ENCODE measurements around the gene FKBP1A. TPM values are rescaled to one million over a fixed set of nuclear protein-coding genes. Genes with fewer than 3 reads are reported as not detected.
A peak's percentile ranks its signal among the peaks of the same experiment; 100 is the strongest.
"Not testable (repeated sequence)": the region's sequence is repeated elsewhere in the genome, so short reads cannot be mapped to it uniquely, and the experiment has no call there.

FKBP1A gene
- total RNA-seq, 1 experiment from 2014 or later, result 130 TPM

GRCh38 chr20:1417273-1417672 lies 24.4 kb upstream of the FKBP1A start:
- peak; percentile 55 for DNase-seq (ENCODE audit: low read depth)

- peak; percentile 98 for DNase-seq (ENCODE audit: low read depth)
These were observed 23.0 kb upstream of the FKBP1A start for GRCh38 chr20:1415667-1416468.

GRCh38 chr20:1414982-1415381 lies 22.1 kb upstream of the FKBP1A start:
- DNase-seq (ENCODE audit: low read depth), result no peak

DNA sequence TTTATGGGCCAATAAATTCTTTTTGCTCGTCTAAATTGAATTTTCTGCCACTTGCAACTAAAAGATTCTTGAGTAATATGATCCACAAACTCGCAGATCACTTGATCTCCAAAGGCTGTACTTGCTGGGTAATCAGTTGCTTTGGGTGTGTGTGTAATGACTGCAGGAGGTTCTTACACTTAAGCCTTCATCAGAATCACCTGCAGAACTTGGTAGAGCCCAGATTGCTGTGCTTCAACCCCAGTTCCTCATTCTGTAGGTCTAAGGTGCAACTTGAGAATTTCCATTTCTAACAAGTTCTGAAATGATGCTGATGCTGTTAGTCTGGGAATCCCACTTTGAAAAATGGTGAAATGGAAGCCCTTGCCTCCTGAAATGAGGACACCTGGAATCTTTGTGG lies 12.9 kb upstream of the FKBP1A start:
- no peak for DNase-seq (ENCODE audit: low read depth)

DNA sequence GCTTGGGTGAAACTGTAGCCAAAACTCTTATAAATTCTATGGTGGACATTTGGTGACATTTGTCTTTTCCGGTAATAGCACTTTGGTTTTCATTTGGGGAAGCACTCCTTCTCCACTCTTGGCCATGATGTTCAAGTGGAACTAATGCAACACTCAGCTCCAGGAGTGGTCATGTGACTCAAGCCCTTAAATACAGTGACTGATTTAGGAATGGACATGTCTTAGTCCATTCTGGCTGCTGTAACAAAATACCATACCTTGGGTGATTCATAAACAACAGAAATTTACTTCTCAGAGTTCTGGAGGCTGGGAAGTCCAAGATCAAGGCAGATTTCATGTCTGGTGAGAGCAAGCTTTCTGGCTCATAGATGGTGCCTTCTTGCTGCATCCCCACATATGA lies 10.8 kb upstream of the FKBP1A start:
- DNase-seq (ENCODE audit: low read depth), result no peak

DNA sequence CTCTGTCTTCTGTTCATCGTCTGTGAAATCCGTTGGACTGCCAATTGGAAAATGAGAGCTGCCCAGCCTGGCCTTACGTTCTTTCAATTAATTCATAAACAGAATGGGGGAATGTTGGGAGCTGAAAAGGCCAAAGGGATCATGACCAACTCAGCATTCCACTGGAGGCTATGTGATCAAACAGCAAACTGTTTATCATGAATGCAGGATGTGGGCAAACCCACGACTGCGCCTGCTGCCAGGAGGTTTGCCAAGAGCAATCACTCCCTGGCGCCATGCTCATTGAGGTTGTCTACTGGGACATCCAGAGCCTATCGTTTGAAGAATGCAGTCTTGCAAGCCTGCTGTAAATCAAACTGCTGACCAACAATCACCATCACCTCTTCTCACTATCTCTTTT lies 9.3 kb upstream of the FKBP1A start:
- peak; percentile 59 for DNase-seq (ENCODE audit: low read depth)

GRCh38 chr20:1401451-1401907 lies 8.6 kb upstream of the FKBP1A start:
- DNase-seq (ENCODE audit: low read depth), result no peak

GRCh38 chr20:1399678-1400366 lies 7.0 kb upstream of the FKBP1A start:
- peak; percentile 70 for DNase-seq (ENCODE audit: low read depth)

DNA sequence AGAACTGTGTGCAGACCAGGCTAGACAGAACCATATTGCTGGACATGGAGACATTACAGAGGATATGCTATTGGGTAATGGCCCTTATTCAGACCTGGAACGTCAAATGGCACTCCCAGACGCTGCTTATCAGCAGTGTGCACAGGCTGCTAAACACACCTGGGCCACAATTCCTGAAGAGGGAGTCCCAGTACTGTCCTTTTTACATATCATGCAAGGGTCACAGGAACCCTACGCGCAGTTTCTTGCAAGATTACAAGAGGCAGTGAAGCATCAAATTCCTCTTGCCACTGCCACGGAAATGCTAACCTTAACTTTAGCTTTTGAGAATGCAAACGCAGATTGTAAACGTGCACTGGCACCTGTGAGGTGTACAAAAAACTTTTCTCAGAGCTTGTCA lies 5.3 kb upstream of the FKBP1A start:
- not testable (repeated sequence) for DNase-seq (ENCODE audit: low read depth)

GRCh38 chr20:1397710-1398109 lies 4.9 kb upstream of the FKBP1A start:
- peak; percentile 28 for DNase-seq (ENCODE audit: low read depth)

GRCh38 chr20:1396702-1397101 lies 3.8 kb upstream of the FKBP1A start:
- no peak for DNase-seq (ENCODE audit: low read depth)

DNA sequence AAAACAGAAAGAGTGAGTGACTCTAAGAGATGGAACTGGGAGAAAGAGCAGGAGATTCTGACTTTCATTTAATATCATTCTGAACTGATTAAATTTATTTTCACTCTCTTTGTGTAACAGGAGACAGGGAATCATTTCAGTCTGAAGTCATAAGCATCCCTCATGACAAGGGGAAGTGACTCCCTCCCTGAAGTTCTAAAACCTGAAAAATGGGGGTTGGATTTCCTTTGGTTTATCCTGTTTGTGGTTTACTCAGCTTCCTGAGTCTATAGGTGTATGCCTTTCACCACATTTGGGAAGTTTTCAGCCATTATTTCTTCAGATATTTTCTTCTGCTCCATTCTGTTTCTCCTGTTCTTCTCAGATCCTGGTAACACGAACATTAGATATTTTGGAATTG lies 3.4 kb upstream of the FKBP1A start:
- DNase-seq (ENCODE audit: low read depth), result no peak

DNA sequence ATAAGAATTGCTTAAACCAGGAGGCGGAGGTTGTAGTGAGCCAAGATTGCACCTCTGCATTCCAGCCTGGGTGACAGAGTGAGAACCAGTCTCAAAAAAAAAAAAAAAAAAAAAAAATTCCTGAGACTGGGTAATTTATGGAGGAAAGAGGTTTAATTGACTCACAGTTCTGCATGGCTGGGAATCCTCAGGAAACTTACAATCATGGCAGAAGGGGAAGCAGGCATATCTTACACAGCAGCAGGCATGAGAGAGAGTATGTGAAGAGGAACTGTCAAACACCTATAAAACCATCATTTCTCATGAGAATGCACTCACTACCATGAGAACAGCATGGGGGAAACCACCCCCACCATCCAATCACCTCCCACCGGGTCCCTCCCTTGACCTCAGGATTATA lies 1.8 kb upstream of the FKBP1A start:
- no peak for DNase-seq (ENCODE audit: low read depth)

DNA sequence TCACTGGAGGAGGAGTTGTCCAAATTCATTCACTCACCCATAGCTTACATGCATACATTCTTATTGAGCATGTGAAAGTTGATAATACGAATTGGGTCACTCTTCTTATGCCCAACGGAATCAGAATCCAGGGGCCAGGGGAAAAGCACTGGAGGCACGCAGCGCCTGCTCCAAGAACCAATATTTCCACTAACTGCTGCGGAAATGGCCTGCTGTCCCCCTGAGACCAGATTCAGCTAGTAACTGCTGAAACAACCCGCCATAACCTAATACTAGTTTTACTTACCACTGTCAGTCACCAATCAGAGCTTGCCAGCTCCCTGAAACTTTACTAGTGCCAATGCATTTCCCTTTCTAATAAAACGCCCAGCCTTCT lies 641 bp upstream of the FKBP1A start:
- DNase-seq (ENCODE audit: low read depth), result no peak

DNA sequence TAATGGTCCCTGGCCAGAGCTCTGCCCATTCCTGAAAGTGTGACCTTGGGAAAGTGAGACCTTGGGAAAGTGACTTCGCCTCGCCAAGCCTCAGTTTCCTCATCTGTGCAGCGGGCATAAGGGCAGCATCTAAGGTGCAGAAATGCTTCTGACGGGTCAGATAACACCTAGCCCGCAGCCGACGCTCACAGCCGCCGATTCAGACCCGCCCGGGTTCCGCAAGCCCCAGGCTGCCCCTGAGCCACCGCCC lies 486 bp downstream of the FKBP1A start:
- DNase-seq (ENCODE audit: low read depth), result no peak

DNA sequence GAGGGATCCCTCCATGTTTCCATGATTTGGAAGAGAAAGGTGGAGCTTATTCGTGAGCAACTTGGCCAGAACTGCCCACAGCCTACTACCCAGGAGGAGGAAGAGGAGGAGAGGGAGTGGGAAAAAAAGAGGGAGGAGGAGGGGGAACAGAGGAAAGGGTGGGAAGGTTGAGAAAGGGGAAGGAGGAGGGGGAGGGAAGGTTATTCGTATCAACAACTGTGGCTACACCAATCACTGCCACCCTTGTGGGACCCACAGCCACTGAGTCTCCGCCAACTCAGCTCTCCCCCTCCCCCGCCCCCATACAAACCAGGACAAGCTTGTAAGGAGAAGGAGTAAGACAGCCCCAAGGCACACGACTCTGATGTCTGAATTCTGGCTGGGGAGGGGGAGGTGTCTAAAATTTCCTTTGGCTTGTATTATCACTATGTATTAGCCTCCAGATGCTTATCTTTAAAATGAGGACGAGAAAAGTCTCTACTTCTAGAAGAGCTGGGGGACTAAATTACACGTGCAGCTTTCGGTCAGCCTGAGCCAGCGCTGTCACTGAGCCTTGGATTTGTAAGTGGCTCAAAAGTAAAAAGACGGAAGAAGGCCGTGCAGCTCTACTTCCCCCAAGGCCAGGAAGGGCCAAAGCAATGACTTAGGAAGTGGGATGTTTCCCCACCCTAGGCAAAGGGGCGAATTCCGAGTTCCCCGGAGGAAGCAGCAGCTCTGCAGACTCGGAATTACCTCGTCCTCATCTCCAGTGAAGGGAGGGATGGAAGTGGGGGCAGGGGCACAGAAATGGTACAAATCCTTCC lies 1.0 kb downstream of the FKBP1A start:
- peak; percentile 38 for DNase-seq (ENCODE audit: low read depth)

DNA sequence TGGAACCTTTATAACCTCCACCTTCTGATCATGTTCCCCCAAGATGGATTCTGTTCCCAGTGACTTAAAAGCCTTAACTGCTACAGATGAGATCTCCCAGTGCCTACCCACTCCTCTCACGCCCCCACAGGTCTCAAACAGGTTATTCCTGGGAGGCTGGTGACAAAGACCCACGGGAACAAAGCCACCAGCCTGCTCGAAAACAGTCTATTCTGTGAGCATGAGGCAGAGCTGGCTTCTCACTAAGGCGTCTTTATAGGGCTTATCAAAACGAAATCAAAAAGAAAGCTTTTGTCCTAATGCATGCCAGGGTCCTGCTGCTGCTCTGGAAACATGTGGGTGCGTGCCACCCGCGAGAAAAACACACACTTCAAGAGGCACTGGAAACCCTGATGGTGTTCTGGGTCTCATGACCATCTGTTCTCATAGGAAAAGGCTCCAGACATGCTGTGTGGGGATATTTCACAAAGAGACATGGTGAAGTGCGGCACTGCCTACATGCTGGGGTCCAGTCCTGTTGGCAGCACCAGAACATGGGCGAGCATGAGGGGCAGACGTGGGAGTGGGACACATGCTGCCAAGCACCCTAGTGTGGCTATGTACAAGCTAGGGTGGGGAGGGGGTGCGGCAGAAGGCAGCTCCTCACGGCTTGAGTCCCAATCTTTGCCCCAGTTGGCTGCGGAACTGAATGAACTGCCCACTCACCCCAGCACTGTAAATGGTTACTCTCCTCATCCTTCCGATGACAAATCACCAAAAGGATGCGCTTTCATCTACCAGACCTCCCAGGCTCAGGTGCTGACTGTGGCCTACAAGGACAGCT lies 2.1 kb downstream of the FKBP1A start:
- no peak for DNase-seq (ENCODE audit: low read depth)

- DNase-seq (ENCODE audit: low read depth), result no peak
These were observed 2.9 kb downstream of the FKBP1A start for GRCh38 chr20:1389703-1390580.

GRCh38 chr20:1388741-1389483 lies 3.9 kb downstream of the FKBP1A start:
- DNase-seq (ENCODE audit: low read depth), result no peak

DNA sequence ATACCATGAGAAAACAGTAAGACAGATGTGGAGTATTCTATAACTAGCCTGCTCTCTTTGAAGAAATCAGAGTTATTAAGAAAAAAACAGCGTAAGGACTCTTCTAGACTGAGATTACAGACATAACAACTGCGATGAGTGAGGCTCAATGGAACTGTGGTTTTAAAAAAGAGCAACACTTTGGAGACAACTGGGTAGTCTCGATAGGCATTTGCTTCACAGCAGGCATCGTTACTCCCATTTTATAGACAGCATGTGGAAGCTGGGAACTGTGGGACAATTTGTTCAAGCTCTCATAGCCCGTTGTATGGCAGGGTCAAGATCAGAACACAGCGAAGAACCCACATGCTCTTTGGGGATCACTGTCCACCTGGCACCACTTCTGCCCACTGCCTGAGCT lies 4.6 kb downstream of the FKBP1A start:
- DNase-seq (ENCODE audit: low read depth), result no peak
